IMR-90 (cell line): ENCODE measurements around the gene LRRC72. TPM values are rescaled to one million over a fixed set of nuclear protein-coding genes. Genes with fewer than 3 reads are reported as not detected.

Source experiments
- ATAC-seq: fragments of 200-7000 bp; cut with Tn5 transposase; 2 replicates; pipeline ENCODE4 v1.9.1; 2020; ENCODE audit warnings: low read depth, mild to moderate bottlenecking, moderate library complexity
- BruUV-seq: library from RNA; stranded (reverse); fragments of 400-500 nt; replicated peaks from 2 replicates; lab custom pipeline; 2021; lab: Mats Ljungman, UMichigan
- CTCF ChIA-PET: fragments of 300-600 bp; formaldehyde crosslinking; extraction: SDS; loops from one replicate; lab custom pipeline; 2021; ENCODE audit warnings: antibody characterized with exemption; lab: Yijun Ruan, JAX
- POLR2A ChIA-PET: fragments of 300-600 bp; sonication (Branson Sonifier 250); formaldehyde crosslinking; loops from one replicate; lab custom pipeline; 2022; ENCODE audit warnings: antibody characterized with exemption; ENCODE audit not compliant: unreplicated experiment; lab: Charles Lee
- DNase-seq: peaks from one replicate; pipeline ENCODE4 v3.0.0; 2013
- H2AFZ ChIP-seq: replicated peaks from 2 replicates; pipeline ENCODE3; 2013; ENCODE audit warnings: low read length, mild to moderate bottlenecking; ENCODE audit not compliant: poor library complexity
- H2AK5ac ChIP-seq: 2 replicates; pipeline ENCODE4 v1.6.1; 2013; ENCODE audit warnings: low read depth, low read length, inconsistent platforms
- H2AK9ac ChIP-seq: replicated peaks from 2 replicates; pipeline ENCODE3; 2013; ENCODE audit warnings: mild to moderate bottlenecking, low read depth, low read length, moderate library complexity; ENCODE audit not compliant: poor library complexity
- H2BK120ac ChIP-seq: 2 replicates; pipeline ENCODE4 v1.6.1; 2013; ENCODE audit warnings: low read depth, low read length, inconsistent platforms
- H2BK15ac ChIP-seq: 3 replicates; pipeline ENCODE4 v1.6.1; 2013; ENCODE audit warnings: low read depth, low read length, inconsistent platforms
- H2BK20ac ChIP-seq: 2 replicates; pipeline ENCODE4 v1.6.1; 2013; ENCODE audit warnings: low read depth, mild to moderate bottlenecking, inconsistent platforms, low read length, moderate library complexity
- H2BK5ac ChIP-seq: 2 replicates; pipeline ENCODE4 v1.6.1; 2013; ENCODE audit warnings: mild to moderate bottlenecking, low read depth, low read length, inconsistent platforms; ENCODE audit not compliant: poor library complexity, severe bottlenecking
- H3K14ac ChIP-seq: replicated peaks from 2 replicates; pipeline ENCODE4 v1.6.1; 2013; ENCODE audit warnings: low read depth, low read length, inconsistent platforms
- H3K18ac ChIP-seq: 2 replicates; pipeline ENCODE4 v1.6.1; 2013; ENCODE audit warnings: low read depth, low read length, control low read depth
- H3K23ac ChIP-seq: 2 replicates; pipeline ENCODE4 v1.6.1; 2013; ENCODE audit warnings: low read depth, low read length, inconsistent platforms
- H3K27ac ChIP-seq: 2 replicates; pipeline ENCODE4 v1.5.1; 2013; ENCODE audit warnings: mild to moderate bottlenecking, control low read depth, low read length; ENCODE audit not compliant: insufficient read depth
- H3K27me3 ChIP-seq: 2 replicates; pipeline ENCODE4 v1.6.1; 2013; ENCODE audit warnings: low read length; ENCODE audit not compliant: control insufficient read depth, insufficient read depth
- H3K36me3 ChIP-seq: 2 replicates; pipeline ENCODE4 v1.6.1; 2013; ENCODE audit warnings: low read length, mixed read lengths; ENCODE audit not compliant: control insufficient read depth, insufficient read depth
- H3K4ac ChIP-seq: 2 replicates; pipeline ENCODE4 v1.6.1; 2013; ENCODE audit warnings: low read depth, low read length, inconsistent platforms
- H3K4me1 ChIP-seq: 2 replicates; pipeline ENCODE4 v1.6.1; 2013; ENCODE audit warnings: low read length, mixed read lengths; ENCODE audit not compliant: control insufficient read depth, insufficient read depth
- H3K4me2 ChIP-seq: 2 replicates; pipeline ENCODE4 v1.6.1; 2013; ENCODE audit warnings: low read depth, mild to moderate bottlenecking, control low read depth, low read length, moderate library complexity
- H3K4me3 ChIP-seq: 2 replicates; pipeline ENCODE4 v1.5.1; 2013; ENCODE audit warnings: low read depth, mild to moderate bottlenecking, control low read depth, low read length, moderate library complexity; ENCODE audit not compliant: insufficient read depth
- H3K56ac ChIP-seq: 2 replicates; pipeline ENCODE4 v1.6.1; 2013; ENCODE audit warnings: low read length, inconsistent platforms; ENCODE audit not compliant: insufficient read depth; ENCODE audit errors: extremely low read depth
- H3K79me1 ChIP-seq, 2 experiments: 2 replicates each; pipeline ENCODE4 v1.6.1; 2013; ENCODE audit warnings: low read length in 2 of 2, inconsistent platforms in 1 of 2, low read depth in 1 of 2
- H3K9ac ChIP-seq: 2 replicates; pipeline ENCODE4 v1.6.1; 2013; ENCODE audit warnings: low read depth, low read length, control low read depth
- H3K9me1 ChIP-seq: 2 replicates; pipeline ENCODE4 v1.6.1; 2013; ENCODE audit warnings: low read length, inconsistent platforms; ENCODE audit not compliant: insufficient read depth
- H3K9me3 ChIP-seq: 2 replicates; pipeline ENCODE4 v1.6.1; 2013; ENCODE audit warnings: low read length; ENCODE audit not compliant: control insufficient read depth, insufficient read depth
- H4K20me1 ChIP-seq: 2 replicates; pipeline ENCODE4 v1.6.1; 2013; ENCODE audit warnings: low read length, inconsistent platforms; ENCODE audit not compliant: insufficient read depth
- H4K5ac ChIP-seq: 2 replicates; pipeline ENCODE4 v1.6.1; 2013; ENCODE audit warnings: mild to moderate bottlenecking, low read depth, low read length, control low read depth
- H4K8ac ChIP-seq, 2 experiments: 2 replicates each; pipeline ENCODE4 v1.6.1; 2013; ENCODE audit warnings: low read depth in 2 of 2, low read length in 2 of 2, control low read depth in 1 of 2, inconsistent platforms in 1 of 2
- H4K91ac ChIP-seq: 2 replicates; pipeline ENCODE4 v1.6.1; 2013; ENCODE audit warnings: low read depth, low read length, inconsistent platforms; ENCODE audit not compliant: insufficient read depth
- BHLHE40 ChIP-seq: fragments of 150-350 bp; IDR thresholded peaks from 2 replicates; pipeline ENCODE4 v1.6.1; 2016; ENCODE audit warnings: mild to moderate bottlenecking, low read depth, low read length
- MAZ ChIP-seq: IDR thresholded peaks from 2 replicates; pipeline ENCODE4 v1.6.1; 2012; ENCODE audit warnings: low read depth, mild to moderate bottlenecking, low read length, improper control_type of control experiment, moderate library complexity, borderline replicate concordance
- WGBS, 2 experiments: methylation state at CpG; one replicate each; pipeline versions ENCODE4 v1.1.5 to v1.1.7; 2013; ENCODE audit warnings: missing lambda C conversion rate in 2 of 2; ENCODE audit not compliant: insufficient read length in 1 of 2; ENCODE audit errors: extremely low coverage in 2 of 2; 5-methylcytosine and 5-hydroxymethylcytosine counted together
- dilution Hi-C: fragments of 300-500 bp; cut with HindIII; formaldehyde crosslinking; loops from one replicate; pipeline ENCODE4 v1.14.3; 2018; ENCODE audit warnings: low sequenced_read_pairs; ENCODE audit not compliant: unreplicated experiment
- in situ Hi-C: fragments of 300-500 bp; cut with MboI; formaldehyde crosslinking; loops from 3 replicates; pipeline ENCODE4 v1.14.3; 2019; ENCODE audit warnings: low sequenced_read_pairs, inconsistent platforms, mixed read lengths
- intact Hi-C: fragments of 100-400 bp; cut with micrococcal nuclease; formaldehyde crosslinking; loops from 2 replicates; pipeline ENCODE4 v1.10.0; 2022
- polyA plus RNA-seq, 3 experiments: library from polyadenylated mRNA; depleted of rRNA; stranded (reverse); fragments of >200 nt; gene quantifications; 2 replicates each; pipeline ENCODE4 v1.2.3, GENCODE V29; 2012; ENCODE audit warnings: low replicate concordance in 1 of 3
- total RNA-seq: library from RNA; depleted of rRNA; stranded (reverse); fragments of >200 nt; gene quantifications from 2 replicates; pipeline ENCODE4 v1.2.3, GENCODE V29; 2012
- TF ChIP-seq, protein P1 (sequence below): fragments of 150-350 bp; IDR thresholded peaks from 2 replicates; pipeline ENCODE4 v1.6.1; 2017; ENCODE audit warnings: mild to moderate bottlenecking, antibody characterized with exemption, low read length, low read depth
- TF ChIP-seq, protein P2 (sequence below): conservative IDR thresholded peaks from 2 replicates; pipeline ENCODE4 v1.5.1; 2012; ENCODE audit warnings: mild to moderate bottlenecking, low read depth, low read length, improper control_type of control experiment

Gene LRRC72
- total and polyA plus RNA-seq, 2 of the 4 experiments (the other 2 are of a cell fraction), result not detected

- no peak overlapping the region for H2BK5ac ChIP-seq
- H3K27me3 ChIP-seq, result peaks cover 2% of the 10 kb centered on the region
- H2AK9ac ChIP-seq, result no peak overlapping the region
- no peak overlapping the region for H4K91ac ChIP-seq
- no peaks in the 10 kb centered on the region for H3K9me3 ChIP-seq
- H3K4ac ChIP-seq, result no peak overlapping the region
- no peak overlapping the region for H4K5ac ChIP-seq
- no peaks in the 10 kb centered on the region for H3K36me3 ChIP-seq
- ChIA-PET CTCF (interaction anchor here (2.0 kb wide), 1 partner anchor 14 kb away, joined by 10 read pairs; no protein-coding TSS in a partner anchor), POLR2A (no interaction called here)
- no peak overlapping the region for H3K9ac ChIP-seq
- H3K4me3 ChIP-seq, result no peak overlapping the region
- no peak for TF ChIP-seq BHLHE40
- TF ChIP-seq MAZ, result no peak
- TF ChIP-seq, protein P1, sequence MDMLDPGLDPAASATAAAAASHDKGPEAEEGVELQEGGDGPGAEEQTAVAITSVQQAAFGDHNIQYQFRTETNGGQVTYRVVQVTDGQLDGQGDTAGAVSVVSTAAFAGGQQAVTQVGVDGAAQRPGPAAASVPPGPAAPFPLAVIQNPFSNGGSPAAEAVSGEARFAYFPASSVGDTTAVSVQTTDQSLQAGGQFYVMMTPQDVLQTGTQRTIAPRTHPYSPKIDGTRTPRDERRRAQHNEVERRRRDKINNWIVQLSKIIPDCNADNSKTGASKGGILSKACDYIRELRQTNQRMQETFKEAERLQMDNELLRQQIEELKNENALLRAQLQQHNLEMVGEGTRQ, result no peak
- TF ChIP-seq, protein P2, sequence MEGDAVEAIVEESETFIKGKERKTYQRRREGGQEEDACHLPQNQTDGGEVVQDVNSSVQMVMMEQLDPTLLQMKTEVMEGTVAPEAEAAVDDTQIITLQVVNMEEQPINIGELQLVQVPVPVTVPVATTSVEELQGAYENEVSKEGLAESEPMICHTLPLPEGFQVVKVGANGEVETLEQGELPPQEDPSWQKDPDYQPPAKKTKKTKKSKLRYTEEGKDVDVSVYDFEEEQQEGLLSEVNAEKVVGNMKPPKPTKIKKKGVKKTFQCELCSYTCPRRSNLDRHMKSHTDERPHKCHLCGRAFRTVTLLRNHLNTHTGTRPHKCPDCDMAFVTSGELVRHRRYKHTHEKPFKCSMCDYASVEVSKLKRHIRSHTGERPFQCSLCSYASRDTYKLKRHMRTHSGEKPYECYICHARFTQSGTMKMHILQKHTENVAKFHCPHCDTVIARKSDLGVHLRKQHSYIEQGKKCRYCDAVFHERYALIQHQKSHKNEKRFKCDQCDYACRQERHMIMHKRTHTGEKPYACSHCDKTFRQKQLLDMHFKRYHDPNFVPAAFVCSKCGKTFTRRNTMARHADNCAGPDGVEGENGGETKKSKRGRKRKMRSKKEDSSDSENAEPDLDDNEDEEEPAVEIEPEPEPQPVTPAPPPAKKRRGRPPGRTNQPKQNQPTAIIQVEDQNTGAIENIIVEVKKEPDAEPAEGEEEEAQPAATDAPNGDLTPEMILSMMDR, result no peak
- no peak overlapping the region for H3K56ac ChIP-seq
- no peaks in the 10 kb centered on the region for H3K4me1 ChIP-seq
- no peak overlapping the region for H3K18ac ChIP-seq
- no peak overlapping the region for H3K4me2 ChIP-seq
- H3K14ac ChIP-seq, result no peak overlapping the region
- no peak overlapping the region for H2BK15ac ChIP-seq
- H2AFZ ChIP-seq, result no peak overlapping the region
- BruUV-seq, result no TSS peak
- H2BK20ac ChIP-seq, result no peak overlapping the region
- H4K8ac ChIP-seq, result no peak overlapping the region
- intact Hi-C loops (no loop called here), dilution Hi-C loops (no loop called here), in situ Hi-C loops (loop anchor here (25.0 kb wide), 1 partner anchor 1238 kb away; no protein-coding TSS in a partner anchor)
- no CpG with 5 or more reads among the region's 1 CpG for WGBS, 2 experiments
- H3K79me1 ChIP-seq, result no peaks in the 10 kb centered on the region
- no peak overlapping the region for H2AK5ac ChIP-seq
- ATAC-seq (no peak), DNase-seq (no peak)
- H3K27ac ChIP-seq, result no peak overlapping the region
- no peaks in the 10 kb centered on the region for H4K20me1 ChIP-seq
- H3K9me1 ChIP-seq, result no peaks in the 10 kb centered on the region
- H2BK120ac ChIP-seq, result no peak overlapping the region
- no peak overlapping the region for H3K23ac ChIP-seq
Observed at GRCh38 chr7:16550671-16551070, 24.0 kb downstream of the LRRC72 start.
